HG03097 (cell line): ENCODE measurements around the gene IPO13.

ENCODE experiments used
- ATAC-seq: cut with Tn5 transposase; IDR thresholded peaks from one replicate; pipeline ENCODE4 v1.9.1; 2021; ENCODE audit not compliant: unreplicated experiment, low FRiP score

IPO13 gene

GRCh38 chr1:43925846-43926245, 20.9 kb upstream of the IPO13 start:
- no peak for ATAC-seq

- ATAC-seq = no peak
These were observed 16.4 kb upstream of the IPO13 start for GRCh38 chr1:43930168-43930948.

- ATAC-seq = no peak
These were observed 15.8 kb upstream of the IPO13 start for GRCh38 chr1:43930949-43931275.

GRCh38 chr1:43931711-43932660, 14.8 kb upstream of the IPO13 start:
- no peak for ATAC-seq

GRCh38 chr1:43932786-43933385, 13.9 kb upstream of the IPO13 start:
- ATAC-seq = no peak

- no peak for ATAC-seq
These were observed 13.2 kb upstream of the IPO13 start, which contains the start of gene ARTN for GRCh38 chr1:43933386-43934100. Gene ARTN (plus strand): TSS chr1:43933801. CDS start chr1:43935657, 1,856 bp downstream.

GRCh38 chr1:43934101-43934985, 12.4 kb upstream of the IPO13 start:
- ATAC-seq = no peak

GRCh38 chr1:43934986-43935324, 11.8 kb upstream of the IPO13 start:
- no peak for ATAC-seq

GRCh38 chr1:43935711-43936427, 10.9 kb upstream of the IPO13 start:
- ATAC-seq = no peak

GRCh38 chr1:43936431-43937151, 10.2 kb upstream of the IPO13 start:
- no peak for ATAC-seq

GRCh38 chr1:43937179-43937865, 9.4 kb upstream of the IPO13 start:
- no peak for ATAC-seq

- no peak for ATAC-seq
These were observed 8.4 kb upstream of the IPO13 start for GRCh38 chr1:43938383-43938782.

- no peak for ATAC-seq
These were observed 7.7 kb upstream of the IPO13 start for GRCh38 chr1:43938892-43939587.

GRCh38 chr1:43942411-43942810, 4.3 kb upstream of the IPO13 start:
- no peak for ATAC-seq

- ATAC-seq = no peak
These were observed 1.9 kb upstream of the IPO13 start for GRCh38 chr1:43944860-43945259.

GRCh38 chr1:43945674-43946235, 995 bp upstream of the IPO13 start:
- ATAC-seq = no peak
